ENCODE results near the gene DHX8.

DHX8 gene

DNA sequence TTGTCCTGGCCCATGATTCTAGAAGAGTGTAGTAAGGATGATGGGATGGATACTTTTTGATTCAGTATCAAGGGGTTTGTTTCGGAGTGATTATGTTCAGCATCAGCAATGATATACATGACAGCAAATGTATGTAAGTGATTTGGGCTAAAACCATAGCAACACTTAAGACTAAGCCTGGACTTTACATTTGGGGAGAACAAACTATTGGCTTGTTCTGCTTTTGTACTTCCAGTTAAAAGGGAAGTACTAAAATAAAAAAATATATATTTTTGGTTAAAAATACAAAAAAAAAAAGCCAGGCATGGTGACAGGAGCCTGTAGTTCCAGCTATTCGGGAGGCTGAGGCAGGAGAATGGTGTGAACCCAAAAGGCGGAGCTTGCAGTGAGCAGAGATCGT, 20.5 kb upstream of the DHX8 start:
- TF ChIP-seq CTCF (conservative IDR thresholded peaks at IDR 0.05; ENCODE audit: low read length) = no peak
- no peak for DNase-seq (ENCODE audit: low read depth)
- H3K4me3 ChIP-seq (ENCODE audit: low read length) = no peak overlapping the region

- H3K4me3 ChIP-seq (ENCODE audit: low read length) = no peak overlapping the region
- no peak for TF ChIP-seq CTCF (conservative IDR thresholded peaks at IDR 0.05; ENCODE audit: low read length)
- no peak for DNase-seq (ENCODE audit: low read depth)
These were observed 19.7 kb upstream of the DHX8 start for GRCh38 chr17:43464046-43464445.

DNA sequence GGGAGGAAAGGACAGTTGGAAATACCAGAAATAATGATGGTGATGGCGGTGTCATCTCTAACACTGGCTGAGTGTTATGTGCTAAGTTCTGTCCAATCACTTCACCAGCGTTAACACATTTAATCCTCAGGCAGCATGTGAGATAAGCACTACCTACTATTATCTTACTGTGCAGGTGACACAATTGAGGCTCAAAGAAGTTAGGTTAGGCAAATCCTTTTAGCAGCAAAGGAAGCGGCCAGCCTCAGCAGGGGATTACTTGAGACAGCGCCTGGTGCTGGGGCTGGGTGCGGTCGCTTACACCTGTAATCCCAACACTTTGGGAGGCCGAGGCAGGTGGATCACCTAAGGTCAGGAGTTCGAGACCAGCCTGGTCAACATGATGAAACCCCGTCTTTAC, 18.7 kb upstream of the DHX8 start:
- no peak overlapping the region for H3K4me3 ChIP-seq (ENCODE audit: low read length)
- TF ChIP-seq CTCF (conservative IDR thresholded peaks at IDR 0.05; ENCODE audit: low read length) = no peak
- DNase-seq (ENCODE audit: low read depth) = no peak

DNA sequence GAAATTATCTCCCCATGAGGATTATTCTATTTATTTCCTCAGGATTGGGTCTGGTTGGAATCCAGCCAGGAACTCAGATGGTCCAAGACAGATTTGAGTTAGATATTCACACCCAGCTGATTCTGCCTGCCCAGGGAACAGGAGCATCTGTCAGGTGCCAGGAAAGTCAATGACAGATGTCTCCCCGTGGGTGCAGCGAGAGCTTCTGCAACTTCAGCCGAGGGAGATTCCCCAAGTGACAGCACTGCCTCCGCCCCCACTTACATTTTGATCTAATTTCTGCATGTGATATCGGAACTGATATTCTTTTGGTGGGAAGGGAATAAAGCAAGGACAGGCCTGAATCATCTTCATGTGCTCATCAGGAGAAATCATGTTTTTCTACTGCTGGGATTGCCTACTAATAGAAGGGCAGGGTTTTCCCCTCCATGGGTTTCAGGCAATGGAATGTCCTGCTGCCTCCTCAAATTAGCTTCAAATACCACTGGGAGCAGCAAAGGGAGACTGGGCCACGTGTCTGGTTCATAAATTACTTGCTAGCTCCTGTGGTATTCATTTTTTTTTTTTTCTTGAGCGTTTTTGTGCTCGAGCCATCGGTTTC, 15.7 kb upstream of the DHX8 start:
- peak; percentile 98 for DNase-seq (ENCODE audit: low read depth)
- no peak overlapping the region for H3K4me3 ChIP-seq (ENCODE audit: low read length)
- TF ChIP-seq CTCF (conservative IDR thresholded peaks at IDR 0.05; ENCODE audit: low read length) = no peak

DNA sequence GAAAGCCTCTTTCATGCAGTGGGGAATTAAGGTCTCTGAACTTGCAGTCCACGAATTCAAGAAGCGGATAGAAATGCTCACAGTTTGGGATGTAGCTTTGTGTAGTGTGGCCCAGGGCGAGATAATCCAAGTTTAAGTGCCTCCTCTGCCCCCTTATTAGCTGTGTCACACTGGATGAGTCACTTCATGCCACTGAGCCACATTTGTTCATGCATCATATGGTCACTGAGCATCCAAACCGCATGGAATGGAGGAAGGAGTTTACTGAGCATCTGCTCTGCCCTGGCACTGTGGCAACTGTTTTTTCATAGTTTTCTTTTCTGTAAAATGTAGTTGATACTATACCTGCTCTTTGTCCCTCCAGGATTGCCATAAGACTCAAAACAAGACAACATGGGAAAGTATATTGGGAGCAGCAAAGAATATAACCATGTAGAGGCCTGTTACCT, 15.1 kb upstream of the DHX8 start:
- TF ChIP-seq CTCF (conservative IDR thresholded peaks at IDR 0.05; ENCODE audit: low read length) = no peak
- H3K4me3 ChIP-seq (ENCODE audit: low read length) = no peak overlapping the region
- peak; percentile 93 for DNase-seq (ENCODE audit: low read depth)

GRCh38 chr17:43469145-43469544, 14.6 kb upstream of the DHX8 start:
- no peak for TF ChIP-seq CTCF (conservative IDR thresholded peaks at IDR 0.05; ENCODE audit: low read length)
- DNase-seq (ENCODE audit: low read depth) = peak; percentile 96
- no peak overlapping the region for H3K4me3 ChIP-seq (ENCODE audit: low read length)

DNA sequence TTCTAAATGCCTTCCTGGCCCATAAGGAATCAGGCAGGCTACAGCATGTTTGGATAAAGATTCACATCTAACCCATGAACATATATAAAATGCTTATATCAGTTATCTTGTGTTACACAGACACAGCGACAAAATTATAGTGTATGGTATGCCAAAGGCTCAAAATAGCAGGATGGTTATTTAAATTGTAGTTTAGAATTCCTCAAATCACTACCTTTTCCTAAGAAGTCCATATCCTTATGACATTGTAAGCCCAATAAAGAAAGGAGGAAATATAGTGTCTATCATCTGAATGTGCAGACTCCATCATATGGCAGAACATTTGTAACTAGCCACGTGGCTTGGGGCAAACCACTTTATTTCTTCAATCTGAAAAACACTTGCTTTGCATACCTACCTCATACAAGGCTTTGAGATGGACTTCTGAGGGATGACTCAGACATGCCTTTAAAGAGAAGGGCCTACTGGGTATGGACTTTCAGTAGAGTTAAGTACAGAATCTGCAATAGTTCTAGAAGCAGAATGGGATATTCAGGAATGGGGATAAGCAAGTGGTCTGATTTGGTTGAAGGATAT, 12.1 kb upstream of the DHX8 start:
- H3K4me3 ChIP-seq (ENCODE audit: low read length) = no peak overlapping the region
- DNase-seq (ENCODE audit: low read depth) = no peak
- no peak for TF ChIP-seq CTCF (conservative IDR thresholded peaks at IDR 0.05; ENCODE audit: low read length)
